HepG2 (cell line): ENCODE results near the gene RNH1. TPM values are rescaled to one million over a fixed set of nuclear protein-coding genes. Genes with fewer than 3 reads are reported as not detected.

Source experiments
- ATAC-seq: fragments of 200-7000 bp; cut with Tn5 transposase; 3 replicates; pipeline ENCODE4 v1.9.1; 2020; ENCODE audit warnings: mild to moderate bottlenecking, moderate library complexity
- BruUV-seq: library from RNA; stranded (reverse); fragments of 400-500 nt; replicated peaks from 2 replicates; lab custom pipeline; 2021; lab: Mats Ljungman, UMichigan
- CTCF ChIA-PET: fragments of 300-600 bp; formaldehyde crosslinking; extraction: SDS; loops from one replicate; lab custom pipeline; 2021; ENCODE audit warnings: low total read pairs, inconsistent platforms, low intra/inter-chr PET ratio; lab: Yijun Ruan, JAX
- POLR2A ChIA-PET: fragments of 350-600 bp; sonication (Branson Sonifier 250); formaldehyde crosslinking; loops from one replicate; lab custom pipeline; 2020; ENCODE audit warnings: antibody characterized with exemption, inconsistent platforms; lab: Yijun Ruan, JAX
- DNase-seq: peaks from one replicate; pipeline ENCODE4 v3.0.0-alpha.2; 2015; ENCODE audit warnings: low spot score
- FAIRE-seq: peaks from 3 replicates; lab custom pipeline; 2011; peaks lifted over from hg19 to GRCh38; lab: Jason Lieb, UNC
- H2AFZ ChIP-seq: one replicate; pipeline ENCODE4 v1.6.1; 2011; ENCODE audit warnings: low read length, inconsistent platforms
- H3K27ac ChIP-seq: fragments of 300-600 bp; 3 replicates; pipeline ENCODE4 v1.8.0; 2011; ENCODE audit warnings: mixed run types, mild to moderate bottlenecking, mixed read lengths, low read length, inconsistent platforms; ENCODE audit not compliant: insufficient read depth; ENCODE audit errors: extremely low read length
- H3K27me3 ChIP-seq, 2 experiments: fragments of 200-600 bp in 1 of 2; 2 replicates in 1 of 2; 3 replicates in 1 of 2; pipeline versions ENCODE4 v1.6.0 to v1.8.0; 2011; ENCODE audit warnings: low read length in 2 of 2, mild to moderate bottlenecking in 2 of 2, moderate library complexity in 2 of 2, inconsistent platforms in 1 of 2; ENCODE audit not compliant: insufficient read depth in 2 of 2, control insufficient read depth in 1 of 2
- H3K36me3 ChIP-seq, 2 experiments: fragments of 200-600 bp in 1 of 2; replicated peaks in 1 of 2; 2 replicates in 1 of 2; 3 replicates in 1 of 2; pipeline versions ENCODE4 v1.5.1 to v1.8.0; 2011; ENCODE audit warnings: low read length in 2 of 2, inconsistent platforms in 1 of 2; ENCODE audit not compliant: insufficient read depth in 2 of 2, control insufficient read depth in 1 of 2
- H3K4me1 ChIP-seq: 2 replicates; pipeline ENCODE4 v1.5.1; 2012; ENCODE audit warnings: low read length, inconsistent platforms; ENCODE audit not compliant: insufficient read depth
- H3K4me2 ChIP-seq: 2 replicates; pipeline ENCODE4 v1.6.0; 2011; ENCODE audit warnings: low read depth, low read length, inconsistent platforms
- H3K4me3 ChIP-seq, 3 experiments: fragments of 200-600 bp in 1 of 3; sonication (generic), shearing (Covaris generic) in 1 of 3; replicated peaks in 1 of 3; 2 replicates each; pipeline ENCODE4 v1.5.1; 2011 to 2016; ENCODE audit warnings: low read length in 3 of 3, inconsistent platforms in 2 of 3, low read depth in 2 of 3, mild to moderate bottlenecking in 2 of 3, control low read depth in 1 of 3, mixed read lengths in 1 of 3; ENCODE audit not compliant: insufficient read depth in 1 of 3
- H3K79me2 ChIP-seq: one replicate; pipeline ENCODE4 v1.6.1; 2011; ENCODE audit warnings: low read length, inconsistent platforms; ENCODE audit not compliant: insufficient read depth
- H3K9ac ChIP-seq: 2 replicates; pipeline ENCODE4 v1.6.0; 2011; ENCODE audit warnings: mild to moderate bottlenecking, low read depth, low read length, inconsistent platforms; ENCODE audit not compliant: insufficient read depth
- H3K9me3 ChIP-seq: 2 replicates; pipeline ENCODE4 v1.5.1; 2012; ENCODE audit warnings: mild to moderate bottlenecking, low read length
- H4K20me1 ChIP-seq: 2 replicates; pipeline ENCODE4 v1.6.0; 2011; ENCODE audit warnings: inconsistent platforms, mild to moderate bottlenecking, low read length, moderate library complexity; ENCODE audit not compliant: insufficient read depth
- AGO2 ChIP-seq: fragments of 200-400 bp; formaldehyde crosslinking; optimal IDR thresholded peaks from 2 replicates; pipeline ENCODE3; 2017; ENCODE audit warnings: mild to moderate bottlenecking, low read depth, low read length, moderate library complexity
- ZNF230 ChIP-seq: sonication (generic); formaldehyde crosslinking; IDR thresholded peaks from 2 replicates; pipeline ENCODE4 v1.4.0; 2020; ENCODE audit warnings: mild to moderate bottlenecking, missing genetic modification reagents
- WGBS: methylation state at CpG from one replicate; pipeline ENCODE4 v1.1.6; 2017; ENCODE audit warnings: low lambda C conversion rate; 5-methylcytosine and 5-hydroxymethylcytosine counted together
- in situ Hi-C: cut with HindIII; loops from 2 replicates; pipeline ENCODE4 v1.10.0; 2017; ENCODE audit warnings: low pct_unique_long_range_greater_than_20kb; ENCODE audit not compliant: extremely low pct_ligation_motif_present
- intact Hi-C: fragments of 100-400 bp; cut with micrococcal nuclease; formaldehyde crosslinking; loops from one replicate; pipeline ENCODE4 v1.10.0; 2022; ENCODE audit not compliant: unreplicated experiment
- polyA plus RNA-seq, 8 experiments: library from polyadenylated mRNA; depleted of rRNA in 3 of 8; stranded (reverse) in 7 of 8; unstranded in 1 of 8; fragments of >200 nt; fragmentation: Illumina TruSeq in 4 of 8; extraction: Trizol in 4 of 8; gene quantifications; 2 replicates each; pipeline versions ENCODE4 v1.2.1 to v1.2.3, GENCODE V29; 2011 to 2016; ENCODE audit warnings: low read depth in 4 of 8, missing spikeins in 1 of 8, mixed read lengths in 1 of 8; ENCODE audit not compliant: insufficient read depth in 1 of 8
- total RNA-seq, 5 experiments: library from RNA; depleted of rRNA; stranded (reverse); fragments of >200 nt; fragmentation: Illumina TruSeq; extraction: Trizol; gene quantifications; 2 replicates each; pipeline ENCODE4 v1.2.3, GENCODE V29; 2016; ENCODE audit warnings: low read depth in 1 of 5
- TF ChIP-seq, protein P1 (sequence below): IDR thresholded peaks from 2 replicates; pipeline ENCODE4 v1.6.1; 2018; ENCODE audit warnings: missing genetic modification reagents, mild to moderate bottlenecking, missing compliant biosample characterization
- TF ChIP-seq, protein P2 (sequence below), 2 experiments: sonication (generic) in 1 of 2; formaldehyde crosslinking in 1 of 2; IDR thresholded peaks; 2 replicates each; pipeline versions ENCODE4 v1.4.0 to v1.6.1; 2016 to 2020; ENCODE audit warnings: borderline replicate concordance in 1 of 2, low read depth in 1 of 2, mild to moderate bottlenecking in 1 of 2, missing genetic modification reagents in 1 of 2

RNH1 gene
- total and polyA plus RNA-seq, 2 of the 13 experiments (the other 11 are each of a cell fraction or from before 2014, with no cell fraction given): 36.0 to 74.1 TPM

- TF ChIP-seq, protein P1, sequence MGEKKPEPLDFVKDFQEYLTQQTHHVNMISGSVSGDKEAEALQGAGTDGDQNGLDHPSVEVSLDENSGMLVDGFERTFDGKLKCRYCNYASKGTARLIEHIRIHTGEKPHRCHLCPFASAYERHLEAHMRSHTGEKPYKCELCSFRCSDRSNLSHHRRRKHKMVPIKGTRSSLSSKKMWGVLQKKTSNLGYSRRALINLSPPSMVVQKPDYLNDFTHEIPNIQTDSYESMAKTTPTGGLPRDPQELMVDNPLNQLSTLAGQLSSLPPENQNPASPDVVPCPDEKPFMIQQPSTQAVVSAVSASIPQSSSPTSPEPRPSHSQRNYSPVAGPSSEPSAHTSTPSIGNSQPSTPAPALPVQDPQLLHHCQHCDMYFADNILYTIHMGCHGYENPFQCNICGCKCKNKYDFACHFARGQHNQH (CRISPR knock-in tag): no peak
- TF ChIP-seq, protein P2, sequence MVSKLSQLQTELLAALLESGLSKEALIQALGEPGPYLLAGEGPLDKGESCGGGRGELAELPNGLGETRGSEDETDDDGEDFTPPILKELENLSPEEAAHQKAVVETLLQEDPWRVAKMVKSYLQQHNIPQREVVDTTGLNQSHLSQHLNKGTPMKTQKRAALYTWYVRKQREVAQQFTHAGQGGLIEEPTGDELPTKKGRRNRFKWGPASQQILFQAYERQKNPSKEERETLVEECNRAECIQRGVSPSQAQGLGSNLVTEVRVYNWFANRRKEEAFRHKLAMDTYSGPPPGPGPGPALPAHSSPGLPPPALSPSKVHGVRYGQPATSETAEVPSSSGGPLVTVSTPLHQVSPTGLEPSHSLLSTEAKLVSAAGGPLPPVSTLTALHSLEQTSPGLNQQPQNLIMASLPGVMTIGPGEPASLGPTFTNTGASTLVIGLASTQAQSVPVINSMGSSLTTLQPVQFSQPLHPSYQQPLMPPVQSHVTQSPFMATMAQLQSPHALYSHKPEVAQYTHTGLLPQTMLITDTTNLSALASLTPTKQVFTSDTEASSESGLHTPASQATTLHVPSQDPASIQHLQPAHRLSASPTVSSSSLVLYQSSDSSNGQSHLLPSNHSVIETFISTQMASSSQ (IDR thresholded peaks at IDR 0.05; ENCODE audit: low read depth): no peak
- TF ChIP-seq, protein P2 (CRISPR knock-in tag; IDR thresholded peaks at IDR 0.05; ENCODE audit: borderline replicate concordance): no peak
- TF ChIP-seq, all 625 proteins: peak for 4
Observed at GRCh38 chr11:504053-504993, 2.7 kb downstream of the RNH1 start (continued).

- CTCF ChIA-PET: no interaction called here
- peaks cover 28% of the 10 kb centered on the region for H3K79me2 ChIP-seq
- H3K9ac ChIP-seq: no peak overlapping the region
- DNase-seq (no peak), FAIRE-seq (no peak), ATAC-seq (no peak)
- no peak overlapping the region for H3K4me2 ChIP-seq
- TF ChIP-seq AGO2 (peak; percentile 25), ZNF230 (CRISPR knock-in tag) (no peak)
- intact Hi-C loops: no loop called here
- no peaks in the 10 kb centered on the region for H4K20me1 ChIP-seq
- no peak overlapping the region for H2AFZ ChIP-seq
- no TSS peak for BruUV-seq
- in situ Hi-C loops: no loop called here
- no peaks in the 10 kb centered on the region for H3K27me3 ChIP-seq
- H3K4me3 ChIP-seq: no peak overlapping the region
- WGBS: 97% methylated on average over 17 of the region's 24 CpGs
- POLR2A ChIA-PET: no interaction called here
- peaks cover 21% of the 10 kb centered on the region for H3K4me1 ChIP-seq
- peaks cover 24 to 41% of the 10 kb centered on the region in 2 experiments for H3K36me3 ChIP-seq
- H3K9me3 ChIP-seq: no peaks in the 10 kb centered on the region
- H3K27ac ChIP-seq: no peak overlapping the region
Observed at GRCh38 chr11:503179-503981, 3.7 kb downstream of the RNH1 start.
